HG03039 (cell line): ENCODE data around the gene MOCS3.

ENCODE experiments used
- ATAC-seq: cut with Tn5 transposase; IDR thresholded peaks from one replicate; pipeline ENCODE4 v1.9.1; 2021; ENCODE audit warnings: mild to moderate bottlenecking, moderate library complexity; ENCODE audit not compliant: unreplicated experiment

MOCS3 gene

DNA sequence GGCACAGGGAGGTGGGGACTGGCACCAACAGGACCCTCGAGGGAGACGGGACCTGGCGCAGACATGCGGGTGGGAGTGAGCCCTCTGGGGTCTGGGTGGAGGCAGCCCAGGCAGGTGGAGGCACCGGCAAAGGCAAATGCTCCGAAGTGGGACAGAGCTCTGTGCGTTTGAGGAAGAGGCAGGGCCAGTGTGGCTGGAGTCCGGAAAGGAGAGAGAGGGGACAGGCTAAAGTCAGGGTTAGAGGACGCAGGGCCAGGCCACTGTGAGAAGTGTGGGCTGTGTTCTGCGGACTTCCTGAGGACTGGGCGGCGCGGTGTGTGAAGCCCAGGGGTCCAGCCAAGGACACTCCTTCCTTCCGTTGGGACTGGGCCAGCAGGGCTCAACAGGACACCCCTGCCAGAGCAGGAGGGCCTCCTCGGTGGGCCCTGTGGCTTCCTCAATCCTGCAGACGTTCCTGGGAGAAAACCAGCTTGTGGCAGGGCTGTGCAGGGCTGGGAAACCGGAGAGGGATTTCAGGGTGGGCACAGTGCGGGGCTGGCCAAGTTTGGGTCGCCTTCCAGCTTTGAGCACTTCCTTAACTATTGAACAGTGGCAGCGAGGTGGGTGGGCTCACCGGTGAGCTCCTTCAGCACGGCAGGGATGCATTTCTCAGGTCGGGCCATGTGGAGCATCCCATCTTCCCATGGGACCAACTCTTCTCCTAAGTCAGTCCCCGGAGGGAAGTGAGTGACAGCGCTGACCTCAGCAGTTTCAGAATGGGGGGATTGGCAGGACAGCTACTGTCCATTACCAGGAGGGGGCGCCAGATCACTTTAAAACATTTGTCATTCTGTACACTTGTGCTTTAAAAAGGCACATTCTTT lies 22.5 kb downstream of the MOCS3 start:
- ATAC-seq: no peak

DNA sequence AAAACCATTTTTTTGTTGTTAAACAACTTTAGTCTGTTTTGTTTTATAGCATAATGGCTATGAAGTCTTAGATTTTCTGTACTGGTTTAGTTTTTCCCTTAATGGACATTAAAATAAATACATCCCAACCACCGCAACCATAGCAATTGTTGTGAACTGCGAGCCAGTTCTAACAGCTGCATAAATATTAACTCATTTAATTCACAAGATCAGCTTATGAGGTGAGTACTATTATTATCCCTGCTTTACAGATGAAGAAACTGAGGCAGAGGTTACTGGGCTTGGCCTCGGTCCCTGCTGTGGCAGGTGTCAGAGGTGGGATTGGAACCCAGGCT lies 23.1 kb downstream of the MOCS3 start:
- no peak for ATAC-seq

- no peak for ATAC-seq
Measured at GRCh38 chr20:50982363-50982762, 23.7 kb downstream of the MOCS3 start.

DNA sequence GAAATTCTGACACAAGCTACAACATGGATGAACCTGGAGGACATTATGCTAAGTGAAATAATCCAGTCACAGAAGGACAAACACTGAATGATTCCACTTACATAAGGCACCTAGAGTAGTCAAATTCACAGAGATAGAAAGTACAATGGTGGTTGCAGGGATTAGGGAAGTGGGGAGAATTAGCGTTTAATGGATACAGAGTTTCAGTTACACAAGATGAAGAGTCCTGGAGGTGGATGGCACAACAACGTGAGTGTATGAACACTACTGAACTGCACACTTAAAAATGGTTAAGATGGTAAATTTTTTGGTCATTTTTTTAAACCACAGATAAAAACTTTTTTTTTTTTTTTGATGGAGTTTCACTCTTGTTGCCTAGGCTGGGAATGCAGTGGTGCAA lies 24.7 kb downstream of the MOCS3 start:
- no peak for ATAC-seq

DNA sequence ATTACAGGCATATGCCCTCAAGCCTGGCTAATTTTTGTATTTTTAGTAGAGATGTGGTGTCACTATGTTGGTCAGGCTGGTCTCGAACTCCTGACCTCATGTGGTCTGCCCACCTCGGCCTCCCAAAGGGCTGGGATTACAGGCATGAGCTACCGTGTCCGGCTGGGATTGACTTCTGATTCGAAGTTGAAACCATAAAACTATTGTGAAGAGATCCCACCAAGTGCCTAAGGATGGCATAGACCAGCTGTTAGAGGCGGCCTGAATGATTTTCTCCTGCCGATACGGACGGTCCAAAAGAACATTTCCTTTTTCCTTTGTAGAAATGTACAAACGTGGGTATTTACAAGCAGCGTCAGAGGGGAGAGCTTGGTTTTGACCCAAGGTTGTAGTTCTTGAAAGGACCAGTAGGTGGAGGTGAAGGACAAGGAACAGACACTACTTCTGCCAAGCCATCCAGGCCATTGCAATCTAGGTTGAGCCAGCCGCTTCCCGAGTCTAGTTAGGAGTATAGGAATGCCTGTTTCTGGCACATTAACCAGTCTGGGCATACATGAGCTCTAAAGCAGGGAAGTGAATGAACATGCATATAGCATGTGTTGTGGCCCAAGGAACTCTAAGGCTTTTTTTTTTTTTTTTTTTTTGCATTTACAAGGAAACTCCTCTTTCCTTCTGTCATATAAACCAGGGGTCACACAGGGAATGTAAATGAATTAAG lies 29.0 kb downstream of the MOCS3 start:
- ATAC-seq: no peak

GRCh38 chr20:50991076-50991475 lies 32.5 kb downstream of the MOCS3 start:
- ATAC-seq: no peak

DNA sequence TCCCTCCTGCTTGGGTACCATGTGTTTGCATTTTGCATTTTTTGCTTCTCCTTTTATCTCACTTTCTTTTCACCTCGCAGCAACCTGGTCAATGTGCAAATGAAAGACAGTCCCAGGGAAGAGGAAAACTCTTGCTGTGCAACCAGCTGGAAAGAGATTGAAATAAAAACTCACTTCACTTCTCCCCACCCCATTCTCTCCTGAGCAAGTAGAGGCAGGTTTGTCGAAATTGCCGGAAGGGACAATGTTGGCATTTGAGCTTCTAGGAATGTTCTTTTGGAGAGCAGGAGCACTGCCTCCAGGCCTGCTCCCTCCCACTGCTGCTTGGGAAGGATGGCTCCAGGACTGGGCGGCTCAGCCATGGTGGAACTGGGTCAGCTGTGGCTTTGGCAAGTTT lies 33.7 kb downstream of the MOCS3 start:
- ATAC-seq: no peak

- ATAC-seq: peak; percentile 79
Measured at GRCh38 chr20:50992733-50993457, 34.3 kb downstream of the MOCS3 start.

GRCh38 chr20:50993876-50994275 lies 35.3 kb downstream of the MOCS3 start:
- no peak for ATAC-seq

DNA sequence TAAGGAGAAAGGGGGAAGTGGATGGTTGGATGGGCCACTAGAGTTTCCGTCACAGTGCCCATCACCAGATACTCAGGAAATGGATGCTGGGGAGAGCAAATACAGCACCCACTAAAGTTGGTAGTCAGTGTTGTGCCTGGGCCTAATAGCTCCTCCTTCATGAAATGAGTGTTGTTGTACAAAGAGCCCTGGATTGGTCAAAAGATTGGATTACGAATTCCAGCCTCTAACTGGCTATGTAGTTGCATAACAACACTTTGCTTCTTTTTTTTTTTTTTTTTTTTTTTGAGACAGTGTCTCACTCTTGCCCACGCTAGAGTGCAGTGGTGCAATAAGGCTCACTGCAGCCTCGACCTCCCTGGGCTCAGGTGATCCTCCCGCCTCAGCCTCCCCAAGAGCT lies 36.9 kb downstream of the MOCS3 start:
- ATAC-seq: no peak

- ATAC-seq: no peak
Measured at GRCh38 chr20:50996901-50997865, 38.6 kb downstream of the MOCS3 start.

DNA sequence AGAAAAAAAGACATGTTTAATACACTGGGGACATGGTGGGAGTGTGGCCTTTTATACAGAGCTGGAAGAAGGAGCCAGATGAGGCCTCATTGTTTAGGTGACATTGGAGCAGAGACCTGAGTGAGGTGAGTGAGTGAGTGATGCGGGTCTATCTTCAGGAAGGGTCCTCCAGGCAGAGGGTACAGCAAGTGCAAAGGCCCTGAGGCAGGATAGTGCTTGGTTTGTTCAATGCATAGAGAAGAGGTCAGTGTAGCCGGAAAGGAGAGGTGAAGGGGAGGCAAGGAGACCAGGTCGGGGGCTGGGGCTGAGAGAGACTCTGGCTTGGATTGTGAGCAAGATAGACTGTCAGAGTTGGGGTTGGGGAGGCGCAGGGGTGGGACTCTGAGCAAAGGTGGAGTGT lies 40.7 kb downstream of the MOCS3 start:
- ATAC-seq: no peak

DNA sequence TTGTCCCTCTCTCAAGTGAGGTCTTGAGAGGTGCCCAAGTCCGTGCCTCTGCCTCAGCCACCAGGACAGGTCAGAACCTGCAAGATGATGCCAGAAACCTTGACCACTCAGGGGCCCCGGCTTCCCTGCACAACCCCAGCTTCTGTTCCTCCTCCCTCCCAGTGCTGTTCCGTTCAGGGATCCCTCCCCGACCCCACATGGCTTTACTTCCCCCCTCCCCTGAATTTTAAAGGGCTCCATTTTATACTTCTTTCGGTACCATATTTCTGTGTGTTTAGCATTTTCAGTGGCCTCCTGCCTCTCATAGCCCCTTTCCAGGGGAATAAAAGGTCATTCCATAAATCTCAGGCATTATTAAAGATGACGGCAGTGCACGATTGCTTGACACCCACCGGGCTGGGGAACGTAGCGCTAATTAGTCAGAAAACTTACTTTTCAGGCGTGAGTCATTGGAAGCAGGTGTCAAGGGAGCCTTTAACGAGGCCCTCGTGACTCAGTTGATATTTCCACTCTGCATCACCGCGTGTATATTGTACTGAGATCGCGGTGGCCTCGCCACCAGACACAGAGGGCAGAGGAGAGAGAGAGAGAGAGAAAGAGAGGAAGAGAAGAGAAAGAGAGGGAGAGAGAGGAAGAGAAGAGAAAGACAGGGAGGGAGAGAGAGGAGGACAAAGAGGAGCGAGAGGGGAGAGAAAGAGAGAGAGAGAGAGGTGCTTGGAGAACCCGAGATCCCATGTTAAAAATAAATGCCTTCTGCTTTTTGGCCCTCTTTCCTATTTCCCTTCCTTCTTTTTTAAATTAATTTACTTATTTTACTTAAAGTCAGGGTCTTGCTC lies 43.0 kb downstream of the MOCS3 start:
- no peak for ATAC-seq

DNA sequence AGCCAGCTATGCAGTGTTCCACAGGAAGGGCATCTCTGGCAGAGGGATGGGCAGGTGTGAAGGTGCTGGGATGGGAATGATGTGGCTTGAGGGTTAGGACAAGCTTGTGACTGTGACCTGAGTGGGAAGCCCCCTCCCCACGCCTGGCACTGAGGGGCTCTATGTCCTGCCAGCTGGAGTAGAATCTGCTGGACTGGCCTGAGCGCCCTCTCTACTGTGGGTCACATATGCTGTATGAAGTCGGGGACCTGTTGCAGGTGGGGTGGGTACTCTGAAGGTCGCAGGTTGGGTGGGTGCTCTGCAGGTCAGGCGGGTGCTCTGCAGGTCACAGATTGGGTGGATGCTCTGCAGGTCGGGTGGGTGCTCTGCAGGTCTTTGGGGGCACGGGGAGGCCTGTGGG lies 44.0 kb downstream of the MOCS3 start:
- ATAC-seq: no peak

DNA sequence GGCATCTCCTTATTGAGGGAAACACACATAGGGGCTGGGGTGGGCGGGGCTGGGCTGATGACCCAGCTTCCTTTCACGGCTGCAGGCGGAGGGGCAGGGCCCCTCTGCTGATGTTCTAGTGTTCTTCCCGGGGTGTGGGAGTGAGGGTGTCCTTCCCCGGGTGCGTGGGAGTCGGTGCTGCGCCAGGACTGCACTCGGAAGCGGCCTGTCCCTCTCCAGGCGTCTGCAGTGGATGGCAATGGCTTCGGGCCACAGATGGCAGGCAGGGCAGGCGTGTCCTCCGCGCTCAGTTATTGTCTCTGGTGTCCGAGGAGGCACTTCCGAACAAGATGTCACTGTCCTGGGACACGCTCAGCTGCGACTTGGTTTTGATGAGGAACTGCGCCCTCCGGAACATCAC lies 45.1 kb downstream of the MOCS3 start:
- no peak for ATAC-seq

DNA sequence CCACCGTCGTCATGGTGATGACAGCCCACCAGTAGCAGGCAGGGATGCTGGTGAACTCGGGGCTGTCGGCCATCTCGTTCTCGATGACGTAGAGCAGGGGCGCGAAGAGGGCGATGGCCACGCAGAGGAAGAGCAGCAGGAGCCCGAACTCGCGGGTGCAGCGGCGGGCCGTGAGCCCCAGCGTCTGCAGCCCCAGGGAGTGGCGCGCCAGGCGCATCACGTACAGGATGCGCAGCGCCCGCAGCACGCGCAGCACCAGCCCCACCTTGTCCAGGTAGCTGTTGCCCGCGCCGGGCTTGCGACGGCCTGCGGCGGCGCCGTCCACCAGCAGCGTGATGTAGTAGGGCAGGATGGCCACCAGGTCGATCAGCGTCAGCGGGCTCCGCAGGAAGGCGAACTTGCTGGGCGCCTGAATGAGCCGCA lies 45.7 kb downstream of the MOCS3 start:
- no peak for ATAC-seq

GRCh38 chr20:51004781-51005180 lies 46.2 kb downstream of the MOCS3 start:
- ATAC-seq: no peak

GRCh38 chr20:51005214-51005613 lies 46.6 kb downstream of the MOCS3 start:
- no peak for ATAC-seq

GRCh38 chr20:51008718-51009117 lies 50.1 kb downstream of the MOCS3 start:
- no peak for ATAC-seq
